MG63 (cell line): ENCODE results near the gene PIP5K1B. TPM values are rescaled to one million over a fixed set of nuclear protein-coding genes. Genes with fewer than 3 reads are reported as not detected.

Experiments
- DNase-seq: peaks from one replicate; pipeline ENCODE4 v3.0.0-alpha.2; 2020
- H3K27me3 ChIP-seq: fragments of 250-450 bp; sonication (Bioruptor Pico); 2 replicates; pipeline ENCODE4 v1.5.1; 2020; ENCODE audit warnings: mild to moderate bottlenecking, moderate library complexity
- H3K36me3 ChIP-seq: fragments of 250-450 bp; sonication (Bioruptor Pico); 2 replicates; pipeline ENCODE4 v1.5.1; 2020; ENCODE audit warnings: mild to moderate bottlenecking, moderate library complexity
- H3K4me3 ChIP-seq: fragments of 250-450 bp; sonication (Bioruptor Pico); 2 replicates; pipeline ENCODE4 v1.5.1; 2020; ENCODE audit warnings: mild to moderate bottlenecking, moderate library complexity
- H3K9me3 ChIP-seq: fragments of 250-450 bp; sonication (Bioruptor Pico); 2 replicates; pipeline ENCODE4 v1.5.1; 2020; ENCODE audit warnings: mild to moderate bottlenecking, moderate library complexity
- total RNA-seq: library from RNA; depleted of rRNA; stranded (reverse); fragments of >200 nt; shearing (Covaris generic); gene quantifications from 2 replicates; pipeline ENCODE4 v1.2.3, GENCODE V29; 2014; ENCODE audit warnings: low replicate concordance

The PIP5K1B gene
- total RNA-seq, 1 experiment from 2014 or later, result not detected

DNA sequence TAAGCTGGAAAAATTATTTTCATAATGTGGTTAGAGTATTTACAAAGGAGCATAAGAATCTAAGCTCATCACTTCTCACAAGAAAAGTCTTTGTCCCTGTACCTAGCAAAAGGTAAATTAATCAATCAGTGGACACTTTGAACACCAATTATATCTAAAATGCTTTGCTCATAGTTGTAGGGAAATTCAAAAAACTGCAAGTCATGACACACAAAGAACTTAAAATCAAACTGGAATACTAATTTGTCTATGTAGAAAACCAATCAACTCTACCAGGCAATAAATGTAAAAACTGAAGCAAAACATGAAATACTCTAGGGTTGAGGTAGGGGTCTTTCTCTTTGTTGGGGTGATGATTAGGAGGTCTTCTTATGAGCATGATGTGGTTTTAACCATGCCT lies 173.4 kb downstream of the PIP5K1B start:
- no peak for DNase-seq
- Histone ChIP-seq H3K4me3 (no peak overlapping the region), H3K9me3 (no peaks in the 10 kb centered on the region), H3K27me3 (no peaks in the 10 kb centered on the region), H3K36me3 (no peaks in the 10 kb centered on the region)

DNA sequence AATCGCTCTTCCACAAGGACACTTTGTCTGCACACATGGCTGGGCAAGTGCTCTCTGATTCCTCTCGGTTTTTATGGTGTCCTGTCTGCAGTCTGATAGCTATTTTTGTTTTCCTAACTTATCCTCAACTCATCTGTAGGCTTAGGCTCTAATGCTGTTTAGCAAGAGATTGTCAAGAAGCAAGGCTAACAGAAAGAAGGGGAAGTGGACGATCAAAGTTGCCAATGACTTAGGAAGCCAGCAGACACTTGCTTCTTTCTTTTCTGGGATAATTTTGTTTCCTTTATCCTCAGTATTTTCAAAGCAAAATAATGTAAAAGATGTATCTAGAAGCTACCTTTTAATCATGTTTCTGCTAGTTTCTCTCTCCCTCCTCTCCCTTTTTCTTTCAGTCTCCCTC lies 178.2 kb downstream of the PIP5K1B start:
- Histone ChIP-seq H3K27me3 (no peaks in the 10 kb centered on the region), H3K4me3 (no peak overlapping the region), H3K36me3 (no peaks in the 10 kb centered on the region), H3K9me3 (no peaks in the 10 kb centered on the region)
- no peak for DNase-seq

DNA sequence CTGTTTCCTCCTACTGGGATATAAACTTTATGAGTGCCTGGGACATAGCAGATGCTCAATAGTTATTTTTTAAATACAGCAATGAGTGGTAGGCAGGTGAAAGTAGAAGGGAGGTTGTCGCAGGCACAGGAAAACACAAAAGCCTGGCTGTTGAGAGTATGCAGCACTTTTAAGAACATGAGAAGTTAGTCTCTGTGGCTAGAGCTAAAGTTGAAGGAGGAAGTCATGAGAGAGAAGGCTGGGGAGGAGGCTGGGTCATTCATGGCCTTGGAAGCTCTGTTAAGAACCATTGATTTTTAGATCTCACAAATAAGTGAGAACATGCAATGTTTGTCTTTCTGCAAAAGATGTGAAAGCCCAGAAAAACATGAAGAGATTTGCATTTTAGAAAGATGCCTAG lies 182.2 kb downstream of the PIP5K1B start:
- Histone ChIP-seq H3K36me3 (no peaks in the 10 kb centered on the region), H3K4me3 (no peak overlapping the region), H3K27me3 (no peaks in the 10 kb centered on the region), H3K9me3 (no peaks in the 10 kb centered on the region)
- no peak for DNase-seq

DNA sequence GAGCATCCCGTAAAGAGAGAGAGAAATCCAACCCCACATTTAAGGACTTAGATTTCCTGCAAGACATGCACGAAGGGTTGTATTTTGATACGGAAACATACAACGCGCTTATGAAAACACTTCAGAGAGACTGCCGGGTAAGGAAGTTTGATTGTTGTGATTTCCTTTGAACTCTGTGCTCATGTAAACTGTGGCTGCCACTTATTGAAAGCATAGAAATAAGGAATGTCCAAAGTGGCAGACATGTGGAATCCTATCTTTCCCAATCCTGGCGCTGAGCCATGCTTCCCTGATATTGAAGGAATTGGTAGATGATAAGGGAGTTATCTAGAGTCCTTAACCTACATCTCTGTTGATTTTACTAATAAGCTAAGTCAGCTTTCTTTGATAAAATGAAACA lies 189.5 kb downstream of the PIP5K1B start:
- Histone ChIP-seq H3K36me3 (no peaks in the 10 kb centered on the region), H3K9me3 (no peaks in the 10 kb centered on the region), H3K27me3 (no peaks in the 10 kb centered on the region), H3K4me3 (no peak overlapping the region)
- no peak for DNase-seq

DNA sequence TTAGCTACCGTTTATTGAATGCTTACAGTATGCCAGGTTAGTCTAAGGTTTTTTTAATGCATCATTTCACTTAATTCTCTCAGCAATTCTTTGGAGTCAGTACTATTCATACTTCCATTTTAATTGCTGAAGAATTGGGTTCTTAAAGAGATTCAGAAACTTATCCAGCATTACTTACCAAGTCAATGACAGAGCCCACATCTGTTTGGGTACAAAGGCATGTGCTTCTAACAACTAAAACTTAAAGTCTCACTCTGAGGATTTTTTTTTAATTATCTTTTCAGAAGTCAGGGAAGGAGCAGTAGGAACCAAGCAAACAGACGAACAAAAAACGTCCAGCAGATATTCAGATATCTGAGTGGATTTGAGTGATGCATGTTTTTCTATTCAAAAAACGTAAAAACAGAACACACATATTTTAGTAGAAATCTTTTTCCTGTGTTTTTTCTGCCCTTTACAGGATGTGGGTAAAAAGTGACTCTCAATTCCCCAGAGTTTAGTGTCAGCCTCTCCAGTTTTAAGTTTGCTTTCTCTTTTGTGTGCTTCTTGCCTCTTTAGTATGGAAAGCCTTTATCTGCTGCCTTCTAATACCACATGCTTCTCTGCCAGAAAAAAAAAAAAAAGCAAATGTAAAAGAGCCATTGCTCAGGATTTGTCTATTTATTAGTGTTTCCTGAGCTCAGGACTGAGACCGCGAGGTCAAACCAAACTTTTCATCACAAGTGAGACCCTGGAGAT lies 190.9 kb downstream of the PIP5K1B start:
- H3K27me3 ChIP-seq, result no peaks in the 10 kb centered on the region
- DNase-seq, result no peak

DNA sequence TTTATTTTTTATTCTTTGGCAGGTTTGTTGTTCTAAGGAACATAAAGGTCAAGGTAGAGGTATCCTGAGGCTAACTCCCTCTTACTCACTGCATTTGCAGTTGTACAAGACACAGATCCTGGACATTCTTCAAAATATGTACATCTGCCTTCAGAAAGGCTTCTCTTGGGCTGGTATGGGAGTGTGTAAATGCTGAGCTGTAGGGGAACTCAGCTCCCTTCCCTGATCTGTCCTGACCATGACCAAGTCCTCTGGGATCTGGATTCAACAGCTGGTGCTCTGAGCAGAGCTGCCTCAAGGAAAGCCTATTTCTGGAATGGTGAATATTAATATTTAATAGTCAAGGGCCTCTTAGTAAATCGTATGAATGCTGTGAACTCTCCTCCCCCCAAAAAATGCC lies 191.4 kb downstream of the PIP5K1B start:
- H3K9me3 ChIP-seq, result no peaks in the 10 kb centered on the region
- no peaks in the 10 kb centered on the region for H3K27me3 ChIP-seq
- no peak overlapping the region for H3K4me3 ChIP-seq
- H3K36me3 ChIP-seq, result no peaks in the 10 kb centered on the region
- no peak for DNase-seq

More for the DNA sequence above, 190.9 kb downstream of the PIP5K1B start:
- Histone ChIP-seq H3K4me3 (no peak overlapping the region), H3K36me3 (no peaks in the 10 kb centered on the region), H3K9me3 (no peaks in the 10 kb centered on the region)

DNA sequence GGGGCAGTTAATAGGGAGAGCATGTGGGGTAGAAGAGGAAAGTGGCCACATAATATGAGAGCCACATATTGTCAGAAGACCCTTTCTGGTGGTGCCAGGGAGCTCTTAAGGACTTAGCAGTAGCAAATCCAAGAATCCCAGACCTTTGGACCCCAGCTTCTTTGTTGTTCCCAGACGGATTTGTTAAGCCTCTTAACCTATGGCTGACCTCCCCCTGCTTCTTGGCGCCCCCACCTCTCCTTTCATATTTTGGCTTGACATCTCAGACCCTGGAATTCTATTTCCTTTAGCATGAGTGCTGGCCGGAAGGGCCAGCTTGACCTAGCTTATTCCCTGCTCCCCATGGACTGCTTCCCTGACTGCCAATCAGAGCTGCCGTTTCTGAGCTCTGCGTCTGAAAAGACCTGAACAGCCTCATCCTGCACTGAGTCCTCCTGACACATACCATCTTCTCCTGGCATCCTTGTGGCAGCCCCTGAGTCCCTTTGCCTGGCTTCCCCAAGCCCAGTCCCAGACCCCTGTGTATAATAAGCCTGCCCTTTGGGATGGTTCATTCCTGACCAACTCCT lies 192.6 kb downstream of the PIP5K1B start:
- DNase-seq, result no peak
- no peaks in the 10 kb centered on the region for H3K9me3 ChIP-seq
- H3K4me3 ChIP-seq, result no peak overlapping the region
- H3K36me3 ChIP-seq, result no peaks in the 10 kb centered on the region
- H3K27me3 ChIP-seq, result no peaks in the 10 kb centered on the region

DNA sequence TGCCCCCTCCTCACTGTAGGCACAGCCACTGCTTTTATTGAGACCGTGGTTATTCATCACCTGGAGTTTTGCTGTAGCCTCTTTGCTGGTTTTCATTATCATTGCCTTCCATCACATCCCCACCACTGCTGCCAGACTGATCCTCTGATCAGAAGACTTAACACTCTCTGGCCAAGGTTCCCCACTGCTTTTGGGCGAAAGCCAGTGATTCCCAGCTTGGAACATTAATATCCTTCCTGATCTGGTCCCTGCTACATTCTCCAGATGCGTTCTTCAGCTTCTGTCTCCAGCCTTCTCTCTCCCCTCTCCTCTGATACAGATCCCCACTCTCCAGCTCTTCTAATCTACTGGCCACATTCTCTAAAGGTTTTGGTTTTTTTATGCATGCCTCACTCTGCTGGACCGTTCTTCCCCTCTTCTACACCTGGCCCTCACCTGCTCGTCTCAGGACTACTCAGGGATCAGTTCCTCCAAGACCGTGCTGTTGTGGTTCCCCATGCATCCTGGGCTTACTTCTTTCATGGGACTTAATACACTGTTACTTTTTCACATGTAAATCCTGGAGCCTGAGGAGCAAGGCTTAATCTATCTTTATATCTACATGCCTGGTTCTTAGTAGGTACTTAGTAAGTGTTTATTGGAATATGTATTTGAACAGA lies 193.9 kb downstream of the PIP5K1B start:
- no peak for DNase-seq
- H3K4me3 ChIP-seq, result no peak overlapping the region
- no peaks in the 10 kb centered on the region for H3K9me3 ChIP-seq
- H3K27me3 ChIP-seq, result no peaks in the 10 kb centered on the region
- no peaks in the 10 kb centered on the region for H3K36me3 ChIP-seq

DNA sequence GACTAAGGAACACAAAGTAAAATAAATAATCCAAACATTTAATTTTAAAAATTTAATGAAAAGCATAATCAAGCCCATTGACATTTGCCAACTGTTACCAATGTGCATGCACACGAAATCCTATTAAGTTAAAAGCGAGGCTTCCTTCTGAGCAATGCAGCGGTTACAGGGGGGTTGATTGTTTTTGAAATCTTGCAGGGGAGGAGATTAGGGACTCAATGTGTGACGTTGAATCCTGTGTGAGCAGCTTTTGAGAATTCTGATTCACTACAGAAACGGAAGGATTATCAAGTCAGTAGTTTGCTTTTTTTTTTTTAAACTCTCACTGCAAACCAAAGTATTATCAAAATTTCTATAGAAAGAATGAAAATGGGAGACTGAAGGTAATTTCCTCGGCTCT lies 199.4 kb downstream of the PIP5K1B start:
- H3K4me3 ChIP-seq, result no peak overlapping the region
- DNase-seq, result no peak
- no peaks in the 10 kb centered on the region for H3K9me3 ChIP-seq
- H3K27me3 ChIP-seq, result no peaks in the 10 kb centered on the region
- H3K36me3 ChIP-seq, result no peaks in the 10 kb centered on the region

DNA sequence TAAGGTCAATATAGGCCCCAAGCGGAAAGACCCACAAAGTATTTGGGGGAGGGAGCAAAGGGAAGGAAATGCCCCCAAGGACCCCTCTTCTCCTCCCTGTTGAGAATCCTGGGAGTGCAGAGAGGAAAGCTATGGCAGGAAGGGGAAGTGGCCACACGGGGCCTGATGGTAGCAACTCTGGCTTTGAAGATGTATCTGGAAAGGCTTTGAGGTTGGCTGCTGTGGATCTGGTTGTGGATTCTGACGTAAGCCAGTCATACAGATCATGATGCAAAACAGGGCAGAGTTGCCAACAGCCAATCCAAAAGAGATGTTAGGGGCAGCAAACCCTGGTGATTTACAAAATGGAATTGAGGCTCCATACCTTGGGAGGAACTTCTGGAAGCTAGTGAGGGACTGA lies 200.1 kb downstream of the PIP5K1B start:
- DNase-seq, result no peak
- Histone ChIP-seq H3K27me3 (no peaks in the 10 kb centered on the region), H3K9me3 (no peaks in the 10 kb centered on the region), H3K4me3 (no peak overlapping the region), H3K36me3 (no peaks in the 10 kb centered on the region)

DNA sequence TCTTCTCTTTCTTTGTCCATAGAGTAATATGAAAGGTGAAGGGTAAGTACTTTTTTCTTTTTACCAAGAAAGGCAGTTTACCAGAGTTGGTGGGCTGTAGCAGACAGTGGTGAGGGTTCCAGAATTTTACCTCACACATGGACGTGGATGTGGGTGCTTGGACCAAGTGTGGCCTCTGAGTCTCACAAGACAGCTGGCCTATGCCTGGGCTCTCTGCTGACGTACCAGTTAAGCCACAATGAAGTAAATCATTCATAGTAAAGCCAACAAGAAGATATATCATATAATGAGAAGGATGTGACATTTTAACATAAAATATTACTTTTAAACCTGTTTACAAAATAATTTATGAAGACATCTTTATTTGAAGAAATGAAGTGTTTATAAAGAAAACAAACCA lies 202.9 kb downstream of the PIP5K1B start:
- no peaks in the 10 kb centered on the region for H3K36me3 ChIP-seq
- H3K4me3 ChIP-seq, result no peak overlapping the region
- no peak for DNase-seq
- H3K27me3 ChIP-seq, result no peaks in the 10 kb centered on the region
- H3K9me3 ChIP-seq, result no peaks in the 10 kb centered on the region

DNA sequence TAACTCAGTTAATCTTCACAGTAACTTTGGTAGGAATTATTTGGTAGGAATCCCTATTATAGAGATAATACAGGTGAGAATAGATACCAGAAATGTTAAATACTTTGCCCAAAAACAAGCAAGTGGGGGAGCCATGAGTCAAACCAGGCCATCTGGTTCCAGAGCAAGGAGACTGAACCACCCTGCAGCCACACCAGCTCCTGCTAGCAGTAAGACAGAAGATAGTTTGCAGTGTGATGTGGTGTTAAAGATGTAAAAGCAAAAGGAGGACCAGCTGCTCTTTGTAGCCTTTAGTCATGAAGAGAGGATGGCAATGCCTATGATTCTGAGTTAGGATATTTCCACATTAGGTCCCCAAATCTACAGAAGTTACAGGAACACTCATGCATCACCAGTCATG lies 207.5 kb downstream of the PIP5K1B start:
- no peaks in the 10 kb centered on the region for H3K27me3 ChIP-seq
- H3K9me3 ChIP-seq, result no peaks in the 10 kb centered on the region
- H3K4me3 ChIP-seq, result no peak overlapping the region
- DNase-seq, result no peak
- H3K36me3 ChIP-seq, result no peaks in the 10 kb centered on the region

DNA sequence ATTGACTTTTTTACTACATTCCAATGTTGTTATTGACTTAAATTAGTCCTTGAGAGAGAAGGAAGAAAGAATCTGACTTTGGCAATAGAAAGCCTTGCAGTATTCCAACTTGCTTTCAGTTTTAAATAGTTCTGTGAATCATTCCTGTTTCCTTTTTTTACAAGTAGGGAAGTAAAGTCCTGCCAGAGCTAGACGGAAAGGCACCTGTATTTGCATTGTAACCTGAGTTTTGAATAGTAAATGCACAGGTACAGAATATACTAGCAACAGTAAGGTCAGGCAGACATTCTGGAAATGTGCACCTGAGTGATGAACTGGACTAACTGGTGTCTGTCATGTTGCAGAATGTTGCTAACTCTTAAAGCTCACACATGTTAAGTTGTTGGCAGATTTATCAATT lies 208.0 kb downstream of the PIP5K1B start:
- H3K27me3 ChIP-seq, result no peaks in the 10 kb centered on the region
- H3K4me3 ChIP-seq, result no peak overlapping the region
- no peaks in the 10 kb centered on the region for H3K36me3 ChIP-seq
- no peaks in the 10 kb centered on the region for H3K9me3 ChIP-seq
- no peak for DNase-seq

DNA sequence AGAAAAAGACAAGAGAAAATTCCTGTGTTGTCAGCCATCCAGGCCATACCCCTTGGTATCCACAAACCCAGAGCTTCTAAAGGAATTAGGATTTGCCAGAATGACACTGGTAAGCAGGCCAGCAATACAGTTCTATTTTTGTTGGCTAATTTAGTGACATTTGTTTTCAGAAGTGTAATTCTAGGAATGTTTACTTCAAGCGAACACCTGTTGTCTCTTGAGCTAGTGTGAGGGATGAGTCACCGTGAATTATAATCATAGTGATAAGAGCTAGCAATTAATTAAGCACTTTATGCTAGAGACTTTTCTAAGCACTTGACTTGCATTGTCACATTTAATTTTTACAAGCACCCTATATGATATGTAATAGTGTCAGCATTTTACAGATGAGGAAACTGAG lies 209.7 kb downstream of the PIP5K1B start:
- Histone ChIP-seq H3K9me3 (no peaks in the 10 kb centered on the region), H3K36me3 (no peaks in the 10 kb centered on the region), H3K4me3 (no peak overlapping the region), H3K27me3 (no peaks in the 10 kb centered on the region)
- DNase-seq, result no peak

DNA sequence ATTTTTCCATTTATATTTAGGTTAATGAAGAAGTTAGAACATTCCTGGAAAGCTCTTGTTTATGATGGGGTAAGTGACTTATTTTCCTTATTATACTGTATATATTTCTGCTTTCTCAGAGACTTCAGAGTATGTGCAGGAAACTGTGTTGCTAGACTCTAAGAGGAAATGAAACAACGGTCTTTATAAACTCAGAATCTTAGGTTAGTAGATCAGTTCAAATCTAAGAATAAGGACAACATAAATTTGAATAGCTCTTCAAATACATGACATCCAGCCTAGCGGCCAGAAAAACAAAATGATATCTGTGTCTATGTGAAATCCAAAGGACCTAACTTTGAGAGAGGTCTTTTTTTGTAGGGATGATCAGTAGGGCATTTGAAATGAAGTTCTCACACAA lies 214.6 kb downstream of the PIP5K1B start:
- H3K27me3 ChIP-seq, result no peaks in the 10 kb centered on the region
- H3K36me3 ChIP-seq, result no peaks in the 10 kb centered on the region
- no peaks in the 10 kb centered on the region for H3K9me3 ChIP-seq
- DNase-seq, result no peak
- no peak overlapping the region for H3K4me3 ChIP-seq

DNA sequence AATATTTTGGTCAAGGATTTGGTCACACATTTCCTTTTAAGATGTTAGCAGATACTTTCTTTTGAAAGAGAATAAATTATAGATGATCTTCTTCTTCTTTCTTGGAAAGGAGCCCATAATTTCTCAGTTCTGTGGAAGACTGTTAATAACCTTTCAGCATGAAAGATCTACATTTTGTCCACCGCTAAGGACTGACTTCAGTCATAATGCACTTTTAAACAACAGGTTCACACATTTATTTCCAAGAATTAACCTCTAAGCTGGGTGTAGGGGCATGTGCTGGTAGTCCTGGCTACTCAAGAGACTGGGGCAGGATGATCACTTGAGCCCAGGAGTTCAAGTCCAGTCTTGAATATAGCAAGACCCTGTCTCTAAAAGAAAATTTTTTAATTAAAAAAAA lies 215.9 kb downstream of the PIP5K1B start:
- H3K9me3 ChIP-seq, result no peaks in the 10 kb centered on the region
- no peaks in the 10 kb centered on the region for H3K27me3 ChIP-seq
- no peak for DNase-seq
- no peaks in the 10 kb centered on the region for H3K36me3 ChIP-seq
- H3K4me3 ChIP-seq, result no peak overlapping the region

DNA sequence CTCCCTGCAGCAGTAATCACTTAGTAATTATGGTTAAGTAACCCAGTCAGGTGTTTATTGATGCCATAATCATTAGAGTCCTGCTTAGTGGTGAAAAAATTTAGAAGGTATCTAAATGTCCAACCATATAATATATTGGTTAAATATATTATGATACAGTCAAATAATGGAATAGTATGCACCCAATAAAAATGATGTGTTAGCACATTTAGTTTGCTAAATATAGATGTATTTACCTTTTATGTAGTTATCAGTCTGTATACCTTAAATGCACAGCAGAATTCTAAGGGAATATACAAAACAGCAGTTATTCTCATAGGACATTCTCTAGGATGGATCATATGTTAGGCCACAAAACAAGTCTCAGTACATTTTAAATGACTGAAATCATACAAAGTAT lies 218.4 kb downstream of the PIP5K1B start:
- no peaks in the 10 kb centered on the region for H3K9me3 ChIP-seq
- no peaks in the 10 kb centered on the region for H3K27me3 ChIP-seq
- no peaks in the 10 kb centered on the region for H3K36me3 ChIP-seq
- no peak overlapping the region for H3K4me3 ChIP-seq
- no peak for DNase-seq

DNA sequence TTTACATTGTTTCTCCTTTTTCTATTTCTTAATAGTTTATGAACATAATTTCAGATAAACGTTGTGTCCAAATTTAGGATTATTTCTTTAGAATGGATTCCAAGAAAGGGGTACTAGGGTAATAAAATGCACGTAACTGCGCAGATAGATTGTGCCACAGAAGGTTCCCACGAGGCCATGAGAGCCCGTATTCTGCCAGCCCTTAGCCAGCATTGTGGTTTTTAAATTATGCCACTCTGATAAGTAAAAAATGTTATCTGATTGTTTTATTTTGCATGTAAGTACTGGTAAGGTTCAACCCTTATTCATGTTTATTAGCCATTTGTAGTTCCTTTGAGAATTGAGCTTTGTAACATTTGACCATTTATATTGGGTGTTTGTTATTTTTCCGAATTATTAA lies 220.1 kb downstream of the PIP5K1B start:
- Histone ChIP-seq H3K36me3 (no peaks in the 10 kb centered on the region), H3K4me3 (no peak overlapping the region), H3K9me3 (no peaks in the 10 kb centered on the region), H3K27me3 (no peaks in the 10 kb centered on the region)
- DNase-seq, result no peak
